Gastrocnemius medialis (tissue), 4 donors: Measurements from ENCODE around the gene LDLRAD4.
"Not testable (repeated sequence)": the region's sequence is repeated elsewhere in the genome, so short reads cannot be mapped to it uniquely, and the experiment has no call there.

Experiments used
- CTCF ChIP-seq, 5 experiments: fragments of 450-650 bp in 3 of 5; fragments of 200-600 bp in 2 of 5; sonication (generic) in 2 of 5; IDR thresholded peaks in 4 of 5; conservative IDR thresholded peaks in 1 of 5; 1 replicate in 4 of 5; 2 replicates in 1 of 5; pipeline ENCODE4 v1.5.1; 2016 to 2019; ENCODE audit warnings: antibody characterized with exemption in 5 of 5, mild to moderate bottlenecking in 3 of 5, moderate library complexity in 3 of 5
- POLR2A ChIP-seq, 2 donors: fragments of 450-650 bp; IDR thresholded peaks; one replicate each; pipeline ENCODE4 v1.6.1; 2017; ENCODE audit warnings: antibody characterized with exemption in 2 of 2, mild to moderate bottlenecking in 2 of 2, moderate library complexity in 2 of 2

DNA sequence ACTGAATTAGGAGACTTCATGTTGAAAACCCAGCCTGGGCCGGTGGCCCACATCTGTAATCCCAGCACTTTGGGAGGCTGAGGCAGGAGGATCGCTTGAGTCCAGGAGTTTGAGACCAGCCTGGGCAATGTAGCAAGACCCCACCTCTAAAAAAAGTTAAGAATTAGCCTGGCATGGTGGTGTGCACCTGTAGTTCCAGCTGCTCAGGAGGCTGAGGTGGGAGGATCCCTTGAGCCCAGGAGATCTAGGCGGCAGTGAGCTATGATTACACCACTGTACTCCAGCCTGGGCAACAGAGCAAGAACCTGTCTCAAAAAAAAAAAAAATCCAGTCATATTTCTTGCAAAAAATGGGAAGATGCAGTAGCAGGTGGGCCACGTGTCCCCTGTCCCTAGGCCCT, 257.8 kb downstream of the LDLRAD4 start:
- not testable (repeated sequence) for TF ChIP-seq CTCF (IDR thresholded peaks at IDR 0.05 in 4 of 5, conservative IDR thresholded peaks at IDR 0.05 in 1 of 5); POLR2A (IDR thresholded peaks at IDR 0.05)
